Right kidney (tissue), 1 donor: ENCODE measurements around the gene SLC2A3.
"Not testable (repeated sequence)": the region's sequence is repeated elsewhere in the genome, so short reads cannot be mapped to it uniquely, and the experiment has no call there.

Source experiments
- DNase-seq: peaks from one replicate; pipeline ENCODE4 v3.0.0-alpha.2; 2016

SLC2A3 gene

GRCh38 chr12:7953912-7954311 is 17.9 kb upstream of the SLC2A3 start:
- DNase-seq: not testable (repeated sequence)

DNA sequence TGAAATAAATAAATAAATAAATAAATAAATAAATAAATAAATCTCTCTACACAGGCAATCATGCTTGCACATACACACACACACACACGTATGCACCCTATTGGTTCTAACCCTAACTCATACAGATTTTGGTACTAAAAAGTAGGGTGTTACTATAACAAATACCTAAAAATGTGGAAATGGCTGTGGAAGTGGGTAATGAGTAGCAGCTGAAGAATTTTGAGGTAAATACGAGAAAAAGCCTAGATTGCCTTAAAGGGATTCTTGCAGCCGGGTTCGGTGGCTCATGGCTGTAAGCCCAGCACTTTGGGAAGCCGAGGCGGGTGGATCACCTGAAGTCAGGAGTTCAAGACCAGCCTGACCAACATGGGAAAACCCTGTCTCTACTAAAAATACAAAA is 15.7 kb upstream of the SLC2A3 start:
- DNase-seq: no peak

DNA sequence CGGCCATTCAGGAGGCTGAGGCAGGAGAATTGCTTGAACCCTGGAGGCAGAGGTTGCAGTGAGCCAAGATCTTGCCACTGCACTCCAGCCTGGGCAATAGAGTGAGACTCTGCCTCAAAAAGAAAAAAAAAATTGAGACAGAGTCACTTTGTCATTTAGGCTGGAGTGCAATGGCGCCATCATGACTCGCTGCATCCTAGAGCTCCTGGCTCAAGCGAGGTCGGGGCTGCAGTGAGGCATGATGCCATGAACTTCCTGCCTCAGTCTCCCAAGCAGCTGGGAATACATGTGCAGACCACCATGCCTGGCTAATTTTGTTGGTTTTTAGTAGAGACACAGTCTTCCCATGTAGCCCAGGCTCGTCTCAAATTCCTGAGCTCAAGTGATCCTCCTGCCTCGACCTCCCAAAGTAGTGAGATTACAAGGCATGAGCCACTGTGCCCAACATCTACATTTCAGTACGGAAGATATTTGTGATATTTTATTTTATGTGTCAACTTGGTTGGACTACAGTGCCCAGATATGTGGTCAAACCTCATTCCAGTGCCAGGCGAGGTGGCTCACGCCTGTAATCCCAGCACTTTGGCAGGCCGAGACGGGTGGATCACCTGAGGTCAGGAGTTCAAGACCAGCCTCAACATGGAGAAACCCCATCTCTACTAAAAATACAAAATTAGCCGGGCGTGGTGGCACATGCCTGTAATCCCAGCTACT is 14.4 kb upstream of the SLC2A3 start:
- not testable (repeated sequence) for DNase-seq

- DNase-seq: no peak
These were observed 12.7 kb upstream of the SLC2A3 start for GRCh38 chr12:7948589-7949260.

GRCh38 chr12:7947011-7947410 is 11.0 kb upstream of the SLC2A3 start:
- no peak for DNase-seq

DNA sequence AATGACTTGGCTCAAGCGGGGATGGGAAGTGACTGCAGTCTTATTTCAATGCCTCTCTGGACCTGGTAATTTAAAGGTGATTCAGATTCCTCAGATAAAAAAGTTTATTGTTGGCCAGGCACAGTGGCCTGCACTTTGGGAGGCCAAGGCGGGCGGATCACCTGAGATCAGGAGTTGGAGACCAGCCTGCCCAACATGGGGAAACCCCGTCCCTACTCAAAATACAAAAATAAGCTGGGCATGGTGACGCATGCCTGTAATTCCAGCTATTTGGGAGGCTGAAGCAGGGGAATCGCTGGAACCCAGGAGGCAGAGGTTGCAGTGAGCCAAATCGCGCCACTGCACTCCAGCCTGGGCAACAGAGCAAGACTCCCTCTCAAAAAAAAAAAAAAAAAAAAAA is 8.8 kb upstream of the SLC2A3 start:
- not testable (repeated sequence) for DNase-seq

GRCh38 chr12:7940906-7941305 is 4.9 kb upstream of the SLC2A3 start:
- DNase-seq: no peak

DNA sequence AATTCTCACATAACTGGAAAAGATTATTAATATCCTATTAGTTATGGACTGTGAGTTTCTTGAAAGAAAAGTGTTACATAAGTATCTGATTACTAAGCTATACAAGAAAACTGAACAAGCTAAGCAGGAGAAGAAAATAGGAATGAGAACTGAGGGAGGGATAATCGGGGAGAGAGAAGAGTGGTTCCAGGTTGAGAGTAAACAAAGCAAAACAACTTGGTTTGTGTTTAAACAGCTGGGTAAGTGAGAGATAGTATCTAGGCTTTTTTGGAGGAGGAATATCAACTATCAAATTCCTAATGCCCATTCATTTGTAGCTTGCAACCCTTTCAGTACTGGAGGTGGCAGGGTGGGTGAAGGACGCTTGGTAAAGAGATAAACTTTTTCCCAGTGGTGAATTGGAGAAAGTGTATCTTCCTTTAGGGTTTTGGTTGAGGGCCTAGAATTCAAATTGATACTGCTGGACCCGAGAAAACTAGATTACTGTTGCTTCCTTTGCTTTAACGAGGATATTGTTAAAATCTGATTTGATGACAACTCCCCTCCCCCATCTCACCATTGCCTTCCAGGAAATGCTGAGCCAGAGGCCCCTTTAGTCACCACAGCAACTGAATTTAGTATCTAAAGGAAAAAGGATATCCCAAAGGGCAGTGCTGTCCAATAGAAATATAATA is 2.0 kb upstream of the SLC2A3 start:
- DNase-seq: peak; percentile 36

DNA sequence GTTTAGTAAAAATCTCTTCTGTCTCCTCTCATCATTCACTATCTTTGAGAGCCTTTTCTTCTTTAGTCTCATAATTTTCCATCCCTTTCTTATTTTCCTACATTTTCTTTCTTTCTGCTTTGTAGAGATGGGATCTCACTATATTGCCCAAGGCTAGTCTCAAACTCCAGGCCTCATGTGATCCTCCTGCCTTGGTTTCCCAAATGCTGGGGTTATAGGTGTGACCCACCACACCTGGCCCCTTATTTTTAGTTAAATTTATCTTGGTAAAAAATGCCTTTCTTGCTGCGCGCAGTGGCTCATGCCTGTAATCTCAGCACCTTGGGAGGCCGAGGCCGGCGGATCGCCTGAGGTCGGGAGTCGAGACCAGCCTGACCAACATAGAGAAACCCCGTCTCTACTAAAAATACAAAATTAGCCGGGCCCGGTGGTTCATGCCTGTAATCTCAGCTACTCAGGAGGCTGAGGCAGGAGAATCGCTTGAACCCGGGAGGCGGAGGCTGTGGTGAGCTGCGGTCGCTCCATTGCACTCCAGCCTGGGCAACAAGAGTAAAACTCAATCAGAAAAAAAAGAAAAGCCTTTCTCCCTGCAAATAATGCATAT is 996 bp downstream of the SLC2A3 start:
- DNase-seq: no peak

DNA sequence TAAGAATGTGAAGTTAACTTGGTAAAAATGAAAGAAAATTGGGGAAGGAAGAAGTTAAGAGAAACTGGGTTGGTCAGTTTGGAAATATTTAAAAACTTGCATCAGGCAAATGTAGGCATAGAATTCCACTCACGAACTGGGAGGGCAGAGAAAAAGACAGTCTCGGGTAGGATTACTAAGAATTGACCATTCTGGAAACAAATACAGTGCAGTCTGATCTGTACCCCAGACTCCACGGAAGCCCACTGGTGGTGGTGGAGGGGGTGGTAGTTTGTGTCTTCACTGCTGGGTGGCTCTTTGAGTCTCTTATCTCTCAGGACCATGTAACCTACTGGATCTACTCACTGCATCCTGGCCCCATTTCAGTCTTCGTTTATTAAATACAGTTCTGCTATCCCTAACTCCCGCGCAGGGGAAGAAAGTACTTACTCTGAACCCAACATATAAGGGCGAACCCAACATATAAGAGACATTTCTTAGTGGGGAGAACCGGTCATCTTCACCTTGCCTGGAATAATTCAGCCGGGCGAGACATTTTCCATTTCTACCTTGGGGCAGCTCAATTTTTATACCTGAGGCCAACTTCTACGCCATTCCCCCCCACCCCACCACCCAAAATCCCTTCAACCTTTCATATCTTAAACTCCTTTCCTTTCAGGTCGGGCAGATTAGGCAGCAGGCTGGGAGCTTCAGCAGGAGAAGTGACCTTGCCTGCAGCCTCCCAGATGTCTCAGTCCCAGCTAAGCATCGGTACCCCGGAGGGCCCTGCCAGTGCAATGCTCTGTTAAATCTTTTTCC is 1.7 kb downstream of the SLC2A3 start:
- no peak for DNase-seq

- peak; percentile 32 for DNase-seq
These were observed 2.7 kb downstream of the SLC2A3 start for GRCh38 chr12:7933255-7933726.

GRCh38 chr12:7932599-7933240 is 3.3 kb downstream of the SLC2A3 start:
- not testable (repeated sequence) for DNase-seq

- DNase-seq: no peak
These were observed 6.7 kb downstream of the SLC2A3 start for GRCh38 chr12:7929083-7929792.

- no peak for DNase-seq
These were observed 8.5 kb downstream of the SLC2A3 start for GRCh38 chr12:7927470-7927869.

DNA sequence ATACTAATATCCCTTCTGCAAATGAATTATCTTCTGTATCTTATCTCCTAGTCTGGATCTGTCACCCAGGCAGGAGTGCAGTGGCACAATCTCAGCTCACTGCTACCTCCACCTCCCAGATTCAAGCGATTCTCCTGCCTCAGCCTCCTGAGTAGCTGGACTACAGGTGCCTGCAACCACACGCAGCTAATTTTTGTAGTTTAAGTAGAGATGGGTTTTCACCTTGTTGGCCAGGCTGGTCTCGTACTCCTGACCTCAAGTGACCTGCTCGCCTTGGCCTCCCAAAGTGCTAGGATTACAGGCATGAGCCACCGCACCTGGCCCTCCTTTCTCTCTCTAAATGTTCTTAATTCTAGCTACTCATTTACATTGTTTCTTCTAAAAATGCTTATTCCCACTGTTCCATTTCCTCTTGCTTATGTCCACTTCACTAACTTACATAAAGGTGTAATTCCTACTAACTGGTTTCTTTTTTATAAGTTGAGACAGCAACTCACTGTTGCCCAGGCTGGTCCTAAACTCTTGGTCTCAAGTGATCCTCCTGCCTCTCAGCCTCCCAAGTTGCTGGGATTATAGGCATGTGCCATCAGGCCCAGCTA is 9.8 kb downstream of the SLC2A3 start:
- not testable (repeated sequence) for DNase-seq

DNA sequence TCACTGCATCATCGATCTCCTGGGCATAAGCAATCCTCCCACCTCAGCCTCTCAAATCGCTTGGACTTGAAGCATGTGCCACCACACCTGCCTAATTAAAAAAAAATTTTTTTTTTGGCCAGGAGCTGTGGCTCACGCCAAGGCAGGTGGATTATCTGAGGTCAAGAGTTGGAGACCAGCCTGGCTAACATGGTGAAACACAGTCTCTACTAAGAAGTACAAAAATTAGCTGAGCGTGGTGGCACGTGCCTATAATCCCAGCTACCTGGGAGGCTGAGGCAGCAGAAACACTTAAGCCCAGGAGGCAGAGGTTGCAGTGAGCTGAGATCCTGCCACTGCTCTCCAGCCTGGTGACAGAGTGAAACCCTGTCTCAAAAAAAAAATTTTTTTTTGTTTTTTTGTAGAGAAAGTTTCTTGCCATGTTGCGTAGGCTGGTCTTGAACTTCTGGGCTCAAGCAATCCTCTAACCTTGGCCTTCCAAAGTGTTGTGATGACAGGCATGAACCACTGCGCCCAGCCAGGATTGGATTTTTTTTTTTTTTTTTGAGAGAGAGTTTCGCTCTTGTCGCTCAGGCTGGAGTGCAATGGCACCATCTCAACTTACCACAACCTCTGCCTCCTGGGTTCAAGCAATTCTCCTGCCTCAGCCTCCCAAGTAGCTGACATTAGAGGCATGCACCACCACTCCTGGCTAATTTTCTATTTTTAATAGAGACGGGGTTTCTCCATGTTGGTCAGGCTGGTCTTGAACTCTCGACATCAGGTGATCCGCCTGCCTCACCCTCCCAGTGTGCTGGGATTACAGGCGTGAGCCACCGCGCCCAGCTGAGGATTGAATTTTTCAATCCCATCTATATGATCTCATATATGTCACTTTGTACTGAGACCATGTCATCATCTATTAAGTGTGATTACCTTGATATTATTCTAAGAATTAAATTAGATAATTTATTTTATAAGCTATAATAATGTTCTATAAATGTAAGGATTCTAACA is 12.4 kb downstream of the SLC2A3 start:
- DNase-seq: no peak

DNA sequence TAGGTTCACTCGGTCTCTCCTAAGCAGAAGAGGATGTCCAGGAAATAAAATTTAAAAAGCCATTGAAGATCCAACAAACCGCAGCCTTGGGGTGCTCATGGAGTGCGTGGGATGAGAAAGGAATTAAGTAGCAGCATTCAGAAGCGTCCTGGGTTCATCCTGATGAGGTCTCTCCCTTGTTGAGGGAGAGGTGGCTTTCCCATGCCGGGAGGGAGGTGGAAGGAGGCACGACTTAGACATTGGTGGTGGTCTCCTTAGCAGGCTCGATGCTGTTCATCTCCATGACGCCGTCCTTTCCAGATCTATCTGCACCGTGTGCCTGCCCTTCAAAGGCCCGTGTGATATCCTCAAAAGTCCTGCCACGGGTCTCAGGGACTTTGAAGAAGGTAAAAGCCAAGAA is 14.8 kb downstream of the SLC2A3 start:
- DNase-seq: not testable (repeated sequence)

- DNase-seq: not testable (repeated sequence)
These were observed 17.8 kb downstream of the SLC2A3 start for GRCh38 chr12:7918268-7918590.
